ENCODE measurements around the gene XG.

GRCh38 chrX:2828959-2829411, 77.1 kb downstream of the XG start:
- TF ChIP-seq CTCF (IDR thresholded peaks at IDR 0.05) (no peak), POLR2A (IDR thresholded peaks at IDR 0.05) (no peak)
